GM19452 (cell line): ENCODE data around the gene BCKDHB.
A peak's percentile ranks its signal among the peaks of the same experiment; 100 is the strongest.
"Not testable (repeated sequence)": the region's sequence is repeated elsewhere in the genome, so short reads cannot be mapped to it uniquely, and the experiment has no call there.

Experiments used
- ATAC-seq: cut with Tn5 transposase; IDR thresholded peaks from one replicate; pipeline ENCODE4 v1.9.1; 2021; ENCODE audit not compliant: unreplicated experiment

Gene BCKDHB

DNA sequence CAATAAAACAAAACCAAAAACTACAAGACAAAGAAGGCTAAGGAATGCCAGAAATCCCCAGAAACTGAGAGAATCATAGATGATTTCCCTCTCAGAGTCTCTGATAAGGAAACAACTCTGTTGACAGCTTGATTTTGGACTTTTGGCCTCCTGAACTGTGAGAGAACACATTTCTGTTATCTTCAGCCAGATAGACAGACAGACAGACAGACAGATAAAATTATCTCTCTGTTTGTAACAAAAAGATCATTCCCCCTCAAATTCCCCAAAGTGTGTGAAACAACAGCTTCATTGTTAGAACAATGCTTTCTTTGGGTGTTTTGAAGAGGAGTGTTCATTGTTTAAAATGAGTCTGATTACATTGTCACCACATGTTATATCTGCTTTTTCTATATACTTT, 148.2 kb downstream of the BCKDHB start:
- no peak for ATAC-seq

GRCh38 chr6:80256691-80257090, 150.2 kb downstream of the BCKDHB start:
- ATAC-seq = no peak

GRCh38 chr6:80259118-80259517, 152.6 kb downstream of the BCKDHB start:
- no peak for ATAC-seq

- ATAC-seq = no peak
These were observed 157.1 kb downstream of the BCKDHB start for GRCh38 chr6:80263585-80263984.

DNA sequence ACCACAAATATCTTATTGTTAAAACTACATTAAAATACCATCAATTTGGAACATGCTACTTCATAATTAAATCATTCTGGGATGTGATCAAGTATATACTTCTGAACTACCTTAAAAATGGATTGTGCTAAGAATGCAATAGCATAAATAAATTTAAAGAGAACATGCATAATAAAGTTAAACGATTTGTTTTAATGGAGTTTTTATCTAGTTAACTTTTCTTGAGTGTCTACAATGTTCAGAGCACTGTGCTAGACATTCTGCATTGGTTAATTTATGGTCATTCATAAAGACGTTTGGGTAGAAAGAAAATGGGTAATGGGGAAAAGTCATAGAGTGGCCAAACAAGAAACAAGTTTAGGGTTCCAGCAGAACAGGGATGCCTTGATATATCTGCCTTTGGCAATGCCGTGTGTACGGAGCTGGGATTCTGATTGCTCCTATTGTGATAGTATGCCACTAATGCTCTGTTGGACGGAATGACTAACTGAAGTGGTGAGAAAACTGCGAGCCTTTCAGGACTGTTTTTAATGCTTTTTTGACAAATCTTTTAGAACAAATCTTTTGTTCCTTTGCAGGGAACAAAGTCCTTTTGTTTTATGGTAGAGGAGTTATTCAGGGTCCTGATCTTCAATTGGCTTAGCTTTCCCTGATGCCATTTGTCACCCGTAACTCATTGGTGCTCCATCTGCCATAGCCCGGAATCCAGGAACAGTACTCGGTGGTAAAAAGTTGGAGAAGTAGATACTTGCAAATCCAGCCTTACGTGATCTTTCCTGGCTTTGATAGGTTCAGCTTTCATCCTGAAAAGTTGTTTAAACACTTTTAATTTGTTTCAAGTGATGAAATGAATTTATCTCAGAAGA, 162.6 kb downstream of the BCKDHB start:
- no peak for ATAC-seq

DNA sequence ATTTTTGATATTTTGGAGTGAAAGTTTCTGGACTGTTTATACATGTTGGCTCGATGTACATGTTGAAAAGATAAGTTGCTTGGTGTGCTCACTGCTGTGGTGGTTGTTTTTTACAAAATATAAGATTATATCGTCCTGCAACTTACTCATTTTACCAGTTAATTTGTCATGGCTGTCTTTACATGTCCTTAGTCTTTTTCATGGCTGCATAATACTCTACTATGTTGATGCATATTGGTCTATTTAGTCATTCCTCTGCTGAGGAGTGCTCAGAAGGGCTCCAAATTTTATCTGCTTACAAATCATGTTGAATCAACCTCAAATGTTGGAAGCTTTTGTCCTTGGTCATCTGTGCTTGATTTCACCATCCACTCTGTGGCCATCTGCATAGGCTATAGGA, 164.6 kb downstream of the BCKDHB start:
- no peak for ATAC-seq

DNA sequence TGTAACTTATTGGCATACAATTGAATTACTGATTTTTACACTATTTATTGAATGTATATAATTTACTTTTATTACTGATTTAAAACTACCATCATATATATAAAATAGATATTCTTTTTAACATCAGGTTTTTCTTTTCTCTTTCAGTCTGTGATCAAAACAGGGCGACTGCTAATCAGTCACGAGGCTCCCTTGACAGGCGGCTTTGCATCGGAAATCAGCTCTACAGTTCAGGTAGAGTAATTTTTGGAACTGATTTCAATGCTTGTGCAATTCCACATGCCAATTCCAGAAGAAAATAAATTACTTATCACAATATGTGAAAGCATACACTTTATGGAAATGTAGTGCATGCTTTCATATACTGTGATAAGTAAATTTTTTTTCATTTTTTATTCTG, 166.5 kb downstream of the BCKDHB start:
- ATAC-seq = no peak

DNA sequence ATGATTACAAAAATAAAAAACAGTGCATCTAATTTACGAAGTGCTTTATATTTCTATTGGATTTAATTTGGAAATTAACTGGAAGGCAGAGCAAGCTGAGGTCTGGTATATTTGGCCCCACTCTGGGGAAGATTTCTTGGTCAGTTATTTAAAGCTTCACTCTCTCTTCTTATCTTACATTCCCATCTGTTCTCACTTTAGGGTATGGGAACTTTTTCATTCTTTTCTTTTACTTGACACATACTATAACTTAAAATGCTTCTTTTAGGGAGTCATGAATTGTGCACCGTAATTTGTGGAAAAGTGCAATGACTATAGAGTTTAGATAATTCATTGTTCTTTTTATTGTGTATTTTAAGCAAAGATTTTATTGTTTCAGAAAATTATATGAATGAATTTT, 170.4 kb downstream of the BCKDHB start:
- ATAC-seq = no peak

- no peak for ATAC-seq
These were observed 171.0 kb downstream of the BCKDHB start for GRCh38 chr6:80277501-80277900.

DNA sequence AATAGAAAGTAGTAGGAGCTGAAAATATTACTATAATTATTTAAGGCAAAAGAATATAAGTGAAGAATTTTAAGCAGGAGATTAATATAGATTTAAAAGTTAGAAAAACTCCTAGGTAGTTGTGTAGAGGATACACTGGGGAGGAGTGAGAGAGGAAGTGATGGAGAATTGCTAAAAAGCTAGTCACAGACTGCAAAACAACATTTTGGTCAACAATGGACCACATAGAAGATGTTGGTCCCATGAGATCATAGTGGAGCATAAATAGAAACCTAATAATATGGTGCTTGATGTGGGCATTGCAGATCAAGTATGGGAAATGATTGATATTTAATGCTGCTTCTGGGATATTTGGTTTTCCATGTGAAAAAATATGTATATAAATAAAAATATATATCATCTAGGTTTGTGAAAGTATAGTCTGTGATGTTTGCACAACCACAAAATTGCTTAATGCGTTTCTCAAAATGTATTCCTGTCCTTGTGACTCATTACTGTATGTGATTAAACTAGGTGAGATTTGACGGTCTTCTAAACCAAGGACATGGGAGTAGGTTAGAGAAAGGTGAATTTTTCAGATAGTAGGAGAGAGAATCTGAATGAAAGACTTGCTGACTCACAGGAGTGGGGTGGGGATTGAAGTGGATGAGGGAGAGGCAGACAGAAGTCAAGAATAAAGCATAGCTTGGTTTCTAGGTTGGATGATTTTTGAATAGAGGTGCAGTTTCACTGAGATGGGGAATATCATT, 174.0 kb downstream of the BCKDHB start:
- peak; percentile 62 for ATAC-seq

- ATAC-seq = no peak
These were observed 176.6 kb downstream of the BCKDHB start for GRCh38 chr6:80282913-80283554.

- ATAC-seq = no peak
These were observed 180.6 kb downstream of the BCKDHB start for GRCh38 chr6:80287112-80287511.

DNA sequence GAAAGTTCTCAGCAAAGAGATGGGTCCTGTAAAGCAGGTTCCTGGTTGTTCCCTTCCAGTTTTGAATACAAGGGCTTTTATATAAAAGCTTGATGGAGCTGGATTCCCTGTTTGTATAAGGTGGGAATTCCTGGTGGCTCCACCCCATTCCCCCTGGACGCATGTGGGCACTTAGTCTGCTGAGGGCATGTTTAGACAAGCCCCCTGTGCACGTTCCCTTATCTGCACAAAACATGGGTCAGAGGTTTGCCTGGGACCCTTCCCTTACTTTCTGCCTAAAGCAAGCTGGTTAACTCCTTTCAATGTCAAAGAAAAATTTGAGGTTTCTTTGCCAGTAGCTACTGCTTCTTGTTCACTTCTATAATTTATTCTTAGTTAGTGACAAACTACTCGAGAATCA, 181.1 kb downstream of the BCKDHB start:
- no peak for ATAC-seq

DNA sequence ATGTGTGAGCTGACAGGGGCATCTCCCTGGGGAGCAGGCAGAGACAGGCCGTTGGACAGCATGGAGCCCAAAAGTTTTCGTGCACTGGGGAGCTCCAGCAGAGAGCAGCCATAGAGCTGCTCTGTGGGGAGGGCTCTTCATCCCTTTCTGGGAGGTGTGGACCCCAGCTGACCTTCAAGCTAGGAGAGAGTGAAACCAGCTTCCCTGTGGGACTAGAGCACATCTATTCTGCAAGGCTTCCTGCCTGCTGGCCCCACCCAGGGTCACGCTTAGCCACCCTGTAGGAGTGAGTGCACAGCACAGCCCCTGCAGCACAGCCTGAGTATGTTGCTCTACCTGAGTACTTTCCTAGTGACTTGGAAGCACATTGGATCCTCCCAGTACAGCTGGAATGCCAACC, 183.3 kb downstream of the BCKDHB start:
- ATAC-seq = no peak

DNA sequence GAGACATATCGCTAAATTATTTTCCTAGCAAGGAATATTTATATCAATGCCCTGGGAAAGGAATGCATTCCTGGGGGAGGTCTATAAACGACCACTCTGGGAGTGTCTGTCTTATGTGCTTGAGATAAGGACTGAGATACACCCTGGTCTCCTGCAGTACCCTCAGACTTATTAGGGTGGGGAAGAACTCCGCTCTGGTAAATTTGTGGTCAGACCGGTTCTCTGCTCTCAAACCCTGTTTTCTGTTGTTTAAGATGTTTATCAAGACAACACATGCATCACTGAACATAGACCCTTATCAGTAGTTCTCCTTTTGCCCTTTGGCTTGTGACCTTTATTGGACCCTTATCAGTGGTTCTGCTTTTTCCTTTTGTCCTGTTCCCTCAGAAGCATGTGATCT, 188.1 kb downstream of the BCKDHB start:
- ATAC-seq = not testable (repeated sequence)

DNA sequence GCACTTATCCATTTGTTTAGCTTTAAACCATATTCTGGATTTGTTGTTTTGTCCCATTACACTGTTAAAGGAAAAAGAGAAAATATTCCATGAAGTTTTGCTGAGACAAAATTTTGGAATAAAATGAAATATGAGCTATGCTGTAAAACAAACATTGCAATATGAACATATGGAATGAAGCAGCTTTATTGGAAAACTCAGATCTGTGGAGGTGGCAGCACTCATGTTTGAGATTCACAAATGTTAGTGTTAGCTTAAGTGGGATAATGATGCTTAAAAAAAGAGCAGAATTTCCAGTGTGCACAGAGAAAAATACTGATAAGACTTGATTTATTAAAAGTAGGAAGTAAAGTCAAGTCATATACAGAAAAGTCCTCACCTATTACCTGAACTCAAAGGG, 196.2 kb downstream of the BCKDHB start:
- ATAC-seq = no peak

DNA sequence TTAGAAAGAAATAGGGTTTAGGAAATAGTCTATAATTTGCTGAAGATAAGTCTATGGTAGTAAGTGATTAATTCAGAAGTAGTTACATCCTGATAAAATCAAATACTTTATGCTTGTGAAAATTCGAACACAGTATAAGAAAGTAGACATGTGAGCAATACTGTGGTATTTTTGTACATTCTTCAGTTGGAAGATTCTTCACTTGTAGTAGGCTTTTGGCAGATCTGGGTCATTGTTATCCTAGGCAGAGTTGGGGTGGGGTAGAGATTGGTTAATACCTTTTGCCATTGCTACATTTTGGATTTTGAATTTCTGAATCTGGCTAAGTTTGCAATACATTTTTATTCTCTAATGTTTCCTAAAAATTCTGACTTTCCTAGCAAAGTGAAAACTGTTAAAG, 197.5 kb downstream of the BCKDHB start:
- no peak for ATAC-seq

DNA sequence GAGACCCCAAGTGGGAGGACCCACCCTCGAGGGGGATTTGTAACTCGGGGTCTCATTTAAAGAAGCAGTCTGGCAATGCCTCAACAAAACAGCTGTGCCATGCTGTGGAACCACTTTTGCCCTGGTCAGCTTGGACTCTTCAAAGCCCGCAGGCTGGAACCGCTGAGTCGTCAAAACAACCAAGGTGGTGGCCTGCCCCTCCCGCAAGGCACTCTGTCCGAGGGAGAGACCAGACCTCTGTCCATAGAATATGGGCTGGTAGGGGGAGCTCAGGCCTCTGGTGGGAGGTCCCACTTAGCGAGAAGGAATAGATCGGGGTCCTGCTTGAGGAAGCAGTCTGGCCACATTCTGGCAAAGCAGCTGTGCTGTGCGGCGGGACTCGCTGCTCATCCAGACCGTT, 208.1 kb downstream of the BCKDHB start:
- no peak for ATAC-seq

- no peak for ATAC-seq
These were observed 210.3 kb downstream of the BCKDHB start for GRCh38 chr6:80316686-80317231.

- ATAC-seq = no peak
These were observed 212.7 kb downstream of the BCKDHB start for GRCh38 chr6:80319196-80319595.

DNA sequence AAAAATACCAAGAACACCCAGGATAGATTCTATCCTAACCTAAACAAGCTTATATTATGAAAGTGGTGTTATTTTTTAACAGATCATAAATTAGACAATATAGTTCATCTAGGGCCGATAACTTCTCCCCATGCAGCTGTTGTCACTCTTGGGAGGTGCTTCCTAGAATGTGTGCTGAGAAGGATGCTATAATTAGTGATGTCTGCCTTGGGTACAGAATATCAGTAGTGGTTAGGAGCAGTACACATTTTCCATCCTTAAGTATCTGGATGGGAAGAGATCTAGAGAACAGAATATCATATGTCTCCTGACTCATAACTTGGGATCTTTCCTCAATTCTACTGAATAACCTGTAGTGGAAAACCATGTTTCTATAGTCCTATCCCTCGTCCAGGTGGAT, 214.5 kb downstream of the BCKDHB start:
- no peak for ATAC-seq

- ATAC-seq = no peak
These were observed 219.3 kb downstream of the BCKDHB start for GRCh38 chr6:80325742-80326141.
